Fibroblast of villous mesenchyme (primary cell): ENCODE measurements around the gene EZH2. TPM values are rescaled to one million over a fixed set of nuclear protein-coding genes. Genes with fewer than 3 reads are reported as not detected.

ENCODE experiments used
- DNase-seq: peaks from one replicate; pipeline ENCODE4 v3.0.0-alpha.2; 2010; ENCODE audit warnings: low read depth
- H3K4me3 ChIP-seq: 2 replicates; pipeline ENCODE4 v1.5.1; 2011; ENCODE audit warnings: low read depth, mild to moderate bottlenecking, low read length
- total RNA-seq: library from RNA; depleted of rRNA; stranded (reverse); fragments of >200 nt; gene quantifications from 2 replicates; pipeline ENCODE4 v1.2.3, GENCODE V29; 2012
- TF ChIP-seq, protein P1 (sequence below): IDR thresholded peaks from 2 replicates; pipeline ENCODE4 v1.5.1; 2012; ENCODE audit warnings: low read depth, mild to moderate bottlenecking, low read length; ENCODE audit not compliant: insufficient read depth

The EZH2 gene
- total RNA-seq, 1 donor = 12.1 TPM

- no peak for DNase-seq
- TF ChIP-seq, protein P1, sequence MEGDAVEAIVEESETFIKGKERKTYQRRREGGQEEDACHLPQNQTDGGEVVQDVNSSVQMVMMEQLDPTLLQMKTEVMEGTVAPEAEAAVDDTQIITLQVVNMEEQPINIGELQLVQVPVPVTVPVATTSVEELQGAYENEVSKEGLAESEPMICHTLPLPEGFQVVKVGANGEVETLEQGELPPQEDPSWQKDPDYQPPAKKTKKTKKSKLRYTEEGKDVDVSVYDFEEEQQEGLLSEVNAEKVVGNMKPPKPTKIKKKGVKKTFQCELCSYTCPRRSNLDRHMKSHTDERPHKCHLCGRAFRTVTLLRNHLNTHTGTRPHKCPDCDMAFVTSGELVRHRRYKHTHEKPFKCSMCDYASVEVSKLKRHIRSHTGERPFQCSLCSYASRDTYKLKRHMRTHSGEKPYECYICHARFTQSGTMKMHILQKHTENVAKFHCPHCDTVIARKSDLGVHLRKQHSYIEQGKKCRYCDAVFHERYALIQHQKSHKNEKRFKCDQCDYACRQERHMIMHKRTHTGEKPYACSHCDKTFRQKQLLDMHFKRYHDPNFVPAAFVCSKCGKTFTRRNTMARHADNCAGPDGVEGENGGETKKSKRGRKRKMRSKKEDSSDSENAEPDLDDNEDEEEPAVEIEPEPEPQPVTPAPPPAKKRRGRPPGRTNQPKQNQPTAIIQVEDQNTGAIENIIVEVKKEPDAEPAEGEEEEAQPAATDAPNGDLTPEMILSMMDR = no peak
- H3K4me3 ChIP-seq = no peak overlapping the region
These were observed 29.1 kb downstream of the EZH2 start for GRCh38 chr7:148854983-148855382.

DNA sequence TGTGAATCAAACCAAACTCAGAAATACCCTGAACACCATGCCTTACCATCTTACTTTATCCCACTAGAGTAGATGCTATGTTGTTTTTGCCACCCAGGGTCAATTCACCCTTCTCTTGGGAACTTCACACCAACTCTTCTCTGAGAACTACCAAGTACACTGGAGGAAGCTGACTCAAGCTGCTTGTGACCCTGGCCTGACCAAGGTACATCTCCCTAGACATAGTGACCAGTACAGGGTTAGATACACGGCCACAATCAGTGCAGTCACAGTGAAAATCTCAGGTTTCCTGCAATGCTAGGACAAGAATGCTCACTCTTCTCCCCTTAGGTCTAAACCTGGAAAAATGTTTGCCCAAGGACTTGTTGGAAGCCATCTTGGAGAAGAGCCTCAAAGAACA is 31.8 kb downstream of the EZH2 start:
- H3K4me3 ChIP-seq = no peak overlapping the region
- TF ChIP-seq, protein P1 = no peak
- DNase-seq = no peak

GRCh38 chr7:148850564-148850963 is 33.5 kb downstream of the EZH2 start:
- H3K4me3 ChIP-seq = no peak overlapping the region
- TF ChIP-seq, protein P1 = no peak
- DNase-seq = no peak

DNA sequence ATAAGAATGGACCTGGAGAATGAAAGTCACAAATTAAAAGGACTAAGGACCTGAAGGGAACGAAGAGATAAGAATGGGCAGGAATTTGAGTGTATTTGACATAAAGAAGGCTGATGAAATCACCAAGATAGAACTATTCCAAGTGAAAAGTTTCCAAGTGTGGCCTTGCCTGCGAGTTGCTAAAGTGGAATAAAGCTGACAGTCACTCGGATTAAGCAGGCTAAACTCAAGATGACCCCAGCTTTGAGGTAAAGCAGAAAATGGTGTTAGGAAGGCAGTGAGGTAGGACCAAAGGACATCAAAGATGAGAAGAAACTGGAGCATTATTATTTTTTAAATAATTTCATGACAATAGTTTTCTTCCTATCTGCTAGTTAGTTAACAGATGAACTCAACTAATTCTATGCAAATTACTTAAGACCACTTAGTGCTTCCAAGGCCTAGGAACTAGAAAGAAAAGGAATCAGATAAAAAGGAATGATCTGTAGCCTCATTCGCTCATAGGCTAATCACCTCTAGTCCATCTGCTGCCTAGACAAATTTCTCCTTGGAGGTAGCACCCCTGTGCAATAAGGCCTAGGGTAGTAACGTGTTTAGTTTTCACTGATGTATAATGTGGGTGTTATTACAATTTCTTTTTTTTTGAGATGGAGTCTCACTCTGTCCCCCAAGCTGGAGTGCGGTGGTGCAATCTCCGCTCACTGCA is 34.5 kb downstream of the EZH2 start:
- TF ChIP-seq, protein P1 = no peak
- peak; percentile 20 for DNase-seq
- no peak overlapping the region for H3K4me3 ChIP-seq

- no peak for DNase-seq
- TF ChIP-seq, protein P1 = no peak
- H3K4me3 ChIP-seq = no peak overlapping the region
These were observed 36.0 kb downstream of the EZH2 start for GRCh38 chr7:148847815-148848734.

- DNase-seq = no peak
- no peak overlapping the region for H3K4me3 ChIP-seq
- TF ChIP-seq, protein P1 = no peak
These were observed 45.2 kb downstream of the EZH2 start for GRCh38 chr7:148838905-148839304.
